Esophagus squamous epithelium (tissue), 5 donors: ENCODE measurements around the gene ARPC2. TPM values are rescaled to one million over a fixed set of nuclear protein-coding genes. Genes with fewer than 3 reads are reported as not detected.

Experiments
- DNase-seq: peaks from one replicate; lab custom pipeline; 2025; lab: John Stamatoyannopoulos, UW
- H3K27ac ChIP-seq, 4 donors: fragments of 200-600 bp; sonication (generic); one replicate each; pipeline ENCODE4 v1.5.1; 2016 to 2019; ENCODE audit warnings: mild to moderate bottlenecking in 1 of 4
- H3K27me3 ChIP-seq, 4 donors: fragments of 200-600 bp; sonication (generic); 1 replicate in 3 of 4; 2 replicates in 1 of 4; pipeline versions ENCODE4 v1.5.1 to v1.6.0; 2017 to 2021; ENCODE audit warnings: antibody characterized with exemption in 1 of 4
- H3K36me3 ChIP-seq, 3 donors: fragments of 200-600 bp; sonication (generic); one replicate each; pipeline ENCODE4 v1.5.1; 2016 to 2019
- H3K4me1 ChIP-seq, 3 donors: fragments of 200-600 bp; sonication (generic); one replicate each; pipeline ENCODE4 v1.5.1; 2017 to 2019
- H3K4me3 ChIP-seq, 4 donors: fragments of 200-600 bp; sonication (generic); 1 replicate in 3 of 4; 2 replicates in 1 of 4; pipeline ENCODE4 v1.5.1; 2016 to 2019; ENCODE audit warnings: mild to moderate bottlenecking in 2 of 4, moderate library complexity in 1 of 4
- H3K9me3 ChIP-seq, 3 donors: fragments of 200-600 bp; sonication (generic); one replicate each; pipeline ENCODE4 v1.5.1; 2016 to 2019
- CTCF ChIP-seq, 6 experiments: fragments of 450-650 bp in 4 of 6; fragments of 200-600 bp in 2 of 6; sonication (generic) in 2 of 6; IDR thresholded peaks; one replicate each; pipeline ENCODE4 v1.5.1; 2016 to 2019; ENCODE audit warnings: antibody characterized with exemption in 6 of 6, mild to moderate bottlenecking in 4 of 6, moderate library complexity in 4 of 6
- POLR2A ChIP-seq, 4 donors: fragments of 450-650 bp; IDR thresholded peaks; one replicate each; pipeline ENCODE4 v1.6.1; 2017; ENCODE audit warnings: antibody characterized with exemption in 4 of 4, mild to moderate bottlenecking in 4 of 4, moderate library complexity in 3 of 4
- WGBS, 2 donors: methylation state at CpG; one replicate each; pipeline ENCODE4 v1.1.5; 2018; 5-methylcytosine and 5-hydroxymethylcytosine counted together
- intact Hi-C: fragments of 100-400 bp; cut with DNase I; formaldehyde crosslinking; loops from one replicate; pipeline ENCODE4 v1.15.0; 2022
- total RNA-seq, 4 donors: library from RNA; depleted of rRNA; stranded (reverse); fragments of >200 nt; gene quantifications; one replicate each; pipeline ENCODE4 v1.1.0, GENCODE V29; 2016
- donor health status: DM: yes; HTN: yes; CAD: no.

ARPC2 gene
- total RNA-seq, 4 donors from 2014 or later, result 465 to 690 (median 542) TPM

DNA sequence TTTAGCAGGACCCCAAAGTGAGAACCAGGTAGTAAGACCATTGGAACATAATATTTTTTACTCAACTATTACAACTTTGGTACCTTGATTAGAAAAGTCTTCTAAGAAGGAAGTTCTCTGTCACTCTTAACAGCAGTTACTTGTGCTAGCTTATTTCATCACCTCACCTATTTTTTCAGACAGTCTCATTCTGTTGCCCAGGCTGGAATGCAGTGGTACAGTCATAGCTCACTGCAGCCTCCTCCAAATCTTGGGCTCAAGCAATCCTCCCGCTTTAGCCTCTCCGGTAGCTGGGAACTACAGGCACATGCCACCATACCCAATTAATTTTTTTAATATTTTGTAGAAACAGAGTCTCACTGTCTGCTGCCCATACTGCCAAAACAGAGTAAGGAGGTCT, 18.0 kb downstream of the ARPC2 start:
- no peak for TF ChIP-seq POLR2A (IDR thresholded peaks at IDR 0.05)
- no peak for TF ChIP-seq CTCF (IDR thresholded peaks at IDR 0.05)
- H3K9me3 ChIP-seq, result no peaks in the 10 kb centered on the region
- no peak overlapping the region for H3K27ac ChIP-seq
- intact Hi-C loops, result no loop called here
- H3K27me3 ChIP-seq, result no peaks in the 10 kb centered on the region
- DNase-seq, result no peak
- peaks cover 0 to 16% (median 11%) of the 10 kb centered on the region in 3 donors for H3K4me1 ChIP-seq
- peaks cover 39 to 100% (median 80%) of the 10 kb centered on the region in 3 donors for H3K36me3 ChIP-seq
- no peak overlapping the region for H3K4me3 ChIP-seq
- WGBS, 2 donors, result 96 to 100% methylated on average over 2 of the region's 2 CpGs

DNA sequence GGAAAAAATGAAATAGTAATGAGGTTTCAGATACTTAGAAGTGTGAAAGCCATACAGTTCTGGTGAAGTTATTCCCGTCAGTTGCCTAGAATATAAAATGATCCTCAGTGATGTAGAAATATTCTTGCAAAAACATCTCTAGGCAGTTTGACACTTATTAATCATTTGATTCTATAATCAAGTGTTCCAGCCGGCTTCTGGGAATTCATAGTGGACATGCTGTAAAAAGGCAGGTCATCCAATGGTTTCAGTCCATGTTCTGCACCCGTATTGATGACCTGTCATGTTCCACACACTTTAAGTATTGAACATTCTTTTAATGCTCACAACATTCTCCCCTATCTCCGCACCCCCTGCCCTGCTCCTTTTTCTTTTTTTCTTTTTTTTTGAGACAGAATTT, 19.8 kb downstream of the ARPC2 start:
- no peak for DNase-seq
- Histone ChIP-seq H3K27ac (no peak overlapping the region), H3K4me3 (no peak overlapping the region), H3K36me3 (peaks cover 47 to 100% (median 73%) of the 10 kb centered on the region in 3 donors), H3K27me3 (no peaks in the 10 kb centered on the region), H3K4me1 (no peaks in the 10 kb centered on the region), H3K9me3 (no peaks in the 10 kb centered on the region)
- intact Hi-C loops, result no loop called here
- WGBS, 2 donors, result 88 to 91% methylated on average over 4 of the region's 4 CpGs
- TF ChIP-seq POLR2A (IDR thresholded peaks at IDR 0.05) (no peak), CTCF (IDR thresholded peaks at IDR 0.05) (no peak)

DNA sequence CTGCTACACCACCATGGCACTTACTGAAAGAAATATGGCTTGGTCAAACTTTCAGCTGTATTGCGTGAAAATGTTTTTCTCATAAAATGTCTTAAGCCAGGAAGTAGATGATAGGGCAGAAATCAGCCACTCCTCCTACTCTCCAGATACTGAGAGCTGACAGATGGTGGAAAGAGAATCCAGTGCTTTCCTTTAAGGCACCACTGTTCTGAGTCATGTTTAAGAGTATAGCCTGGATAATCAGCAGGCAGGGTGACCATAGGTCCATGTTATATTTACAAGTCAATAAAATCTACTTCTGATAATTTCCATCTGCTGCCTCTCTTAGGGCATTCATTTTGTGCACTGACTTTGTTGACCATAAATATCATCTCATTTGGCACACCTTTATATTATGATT, 21.9 kb downstream of the ARPC2 start:
- Histone ChIP-seq H3K27ac (no peak overlapping the region), H3K9me3 (no peaks in the 10 kb centered on the region), H3K4me3 (no peak overlapping the region), H3K36me3 (peaks cover 39 to 100% (median 61%) of the 10 kb centered on the region in 3 donors), H3K27me3 (no peaks in the 10 kb centered on the region), H3K4me1 (peaks cover 0 to 2% (median 0%) of the 10 kb centered on the region in 3 donors)
- 92 to 100% methylated on average over 1 of the region's 1 CpG for WGBS, 2 donors
- intact Hi-C loops, result no loop called here
- TF ChIP-seq POLR2A (IDR thresholded peaks at IDR 0.05) (no peak), CTCF (IDR thresholded peaks at IDR 0.05) (no peak)
- DNase-seq, result no peak

DNA sequence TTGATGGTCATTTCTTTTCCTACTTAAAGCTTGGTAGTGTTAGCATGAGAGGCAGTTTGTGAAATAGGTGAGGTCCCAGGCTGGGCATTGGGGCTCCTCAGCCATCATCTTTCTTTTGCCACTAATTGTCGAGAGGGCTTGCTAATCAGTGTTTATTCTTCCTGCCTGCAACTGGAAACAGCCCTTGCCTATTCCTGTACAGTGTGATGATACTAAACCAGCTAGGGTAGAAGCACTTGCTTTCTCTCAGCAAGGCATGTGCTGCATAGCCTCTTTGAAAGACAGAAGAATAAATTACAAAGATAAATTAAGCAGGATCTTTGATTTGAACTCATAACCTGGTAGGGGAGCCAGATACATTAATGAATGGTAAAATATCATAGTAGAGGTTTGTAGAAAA, 27.2 kb downstream of the ARPC2 start:
- H3K9me3 ChIP-seq, result no peaks in the 10 kb centered on the region
- H3K27ac ChIP-seq, result no peak overlapping the region
- no peak for DNase-seq
- intact Hi-C loops, result no loop called here
- 33 to 100% methylated on average over 1 of the region's 1 CpG for WGBS, 2 donors
- H3K4me1 ChIP-seq, result peaks cover 0 to 11% (median 0%) of the 10 kb centered on the region in 3 donors
- no peaks in the 10 kb centered on the region for H3K27me3 ChIP-seq
- no peak overlapping the region for H3K4me3 ChIP-seq
- peaks cover 50 to 100% (median 67%) of the 10 kb centered on the region in 3 donors for H3K36me3 ChIP-seq
- no peak for TF ChIP-seq POLR2A (IDR thresholded peaks at IDR 0.05)
- TF ChIP-seq CTCF (IDR thresholded peaks at IDR 0.05), result no peak

DNA sequence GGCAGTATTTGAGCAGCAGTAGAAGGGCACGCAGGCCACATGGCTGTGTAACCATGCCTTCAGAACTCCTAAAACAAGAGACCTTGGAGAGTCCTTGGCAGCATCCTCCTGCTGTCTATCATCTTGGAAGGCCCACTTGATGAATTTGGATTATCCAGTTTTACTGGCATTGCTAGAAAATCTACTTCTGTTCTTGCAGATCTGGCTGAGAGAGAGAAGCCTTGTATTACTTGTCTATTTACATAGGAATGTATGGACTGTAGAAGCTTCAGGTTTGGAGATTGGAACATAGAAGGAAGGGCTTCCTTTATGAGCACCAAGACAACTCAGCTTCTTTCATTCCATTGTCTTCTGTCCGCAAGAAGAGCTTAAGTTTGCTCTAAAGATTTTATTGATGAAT, 27.7 kb downstream of the ARPC2 start:
- Histone ChIP-seq H3K36me3 (peaks cover 50 to 100% (median 67%) of the 10 kb centered on the region in 3 donors), H3K27ac (no peak overlapping the region), H3K4me1 (peaks cover 0 to 11% (median 0%) of the 10 kb centered on the region in 3 donors), H3K27me3 (no peaks in the 10 kb centered on the region), H3K4me3 (no peak overlapping the region), H3K9me3 (no peaks in the 10 kb centered on the region)
- TF ChIP-seq CTCF (IDR thresholded peaks at IDR 0.05) (no peak), POLR2A (IDR thresholded peaks at IDR 0.05) (no peak)
- DNase-seq, result no peak
- intact Hi-C loops, result no loop called here
- 74 to 86% methylated on average over 2 of the region's 2 CpGs for WGBS, 2 donors
